H1 (cell line): Measurements from ENCODE around the gene KRTAP12-3. TPM values are rescaled to one million over a fixed set of nuclear protein-coding genes. Genes with fewer than 3 reads are reported as not detected.

Experiments used
- CTCF ChIA-PET: fragments of 300-600 bp; sonication (Branson Sonifier 250); formaldehyde crosslinking; loops from one replicate; lab custom pipeline; 2021; ENCODE audit not compliant: partially characterized antibody; lab: Charles Lee
- POLR2A ChIA-PET: fragments of 300-600 bp; sonication (Branson Sonifier 250); formaldehyde crosslinking; loops from one replicate; lab custom pipeline; 2021; ENCODE audit warnings: inconsistent platforms; ENCODE audit not compliant: partially characterized antibody; lab: Charles Lee
- DNase-seq, 2 experiments: peaks; one replicate each; pipeline versions ENCODE4 v3.0.0 to v3.0.0-alpha.2; 2010 to 2022; ENCODE audit warnings: low spot score in 2 of 2, low read depth in 1 of 2, mixed read lengths in 1 of 2
- FAIRE-seq: peaks from 2 replicates; lab custom pipeline; 2011; peaks lifted over from hg19 to GRCh38; lab: Jason Lieb, UNC
- H2AFZ ChIP-seq: 2 replicates; pipeline ENCODE4 v1.8.1; 2012; ENCODE audit warnings: low read length, inconsistent platforms
- H2AK5ac ChIP-seq: 2 replicates; pipeline ENCODE4 v1.6.1; 2013; ENCODE audit warnings: low read depth, low read length
- H2BK120ac ChIP-seq: replicated peaks from 2 replicates; pipeline ENCODE3; 2013; ENCODE audit warnings: low read depth, low read length, inconsistent platforms
- H2BK12ac ChIP-seq: 2 replicates; pipeline ENCODE4 v1.6.1; 2013; ENCODE audit warnings: low read depth, low read length
- H2BK15ac ChIP-seq: 2 replicates; pipeline ENCODE4 v1.6.1; 2013; ENCODE audit warnings: low read length
- H2BK20ac ChIP-seq: 2 replicates; pipeline ENCODE4 v1.6.1; 2013; ENCODE audit warnings: low read length
- H2BK5ac ChIP-seq: 2 replicates; pipeline ENCODE4 v1.6.1; 2013; ENCODE audit warnings: low read depth, low read length
- H3K14ac ChIP-seq: 2 replicates; pipeline ENCODE4 v1.6.1; 2013; ENCODE audit warnings: inconsistent platforms; ENCODE audit not compliant: insufficient read length
- H3K18ac ChIP-seq: 2 replicates; pipeline ENCODE4 v1.6.1; 2013; ENCODE audit warnings: low read length; ENCODE audit errors: extremely low read depth
- H3K23ac ChIP-seq: 2 replicates; pipeline ENCODE4 v1.6.1; 2013; ENCODE audit warnings: inconsistent platforms; ENCODE audit not compliant: insufficient read length
- H3K23me2 ChIP-seq: 2 replicates; pipeline ENCODE4 v1.6.1; 2013; ENCODE audit warnings: low read depth, low read length
- H3K27ac ChIP-seq: 2 replicates; pipeline ENCODE4 v1.6.1; 2011; ENCODE audit warnings: low read depth, low read length, inconsistent platforms
- H3K27me3 ChIP-seq, 4 experiments: replicated peaks in 1 of 4; 1 replicate in 1 of 4; 2 replicates in 3 of 4; pipeline versions ENCODE4 v1.6.1 to v1.8.1; 2011 to 2013; ENCODE audit warnings: low read length in 3 of 4, mild to moderate bottlenecking in 3 of 4, inconsistent platforms in 2 of 4, mixed read lengths in 2 of 4, moderate library complexity in 1 of 4; ENCODE audit not compliant: control insufficient read depth in 3 of 4, insufficient read depth in 3 of 4; ENCODE audit errors: extremely low read depth in 1 of 4
- H3K36me3 ChIP-seq, 4 experiments: 2 replicates each; pipeline versions ENCODE4 v1.6.1 to v1.8.1; 2011 to 2013; ENCODE audit warnings: mild to moderate bottlenecking in 4 of 4, low read length in 3 of 4, moderate library complexity in 2 of 4, control low read depth in 1 of 4, inconsistent platforms in 1 of 4; ENCODE audit not compliant: insufficient read depth in 4 of 4, control insufficient read depth in 2 of 4
- H3K4ac ChIP-seq: replicated peaks from 2 replicates; pipeline ENCODE3; 2013; ENCODE audit warnings: low read length, low read depth, mixed read lengths, inconsistent platforms; ENCODE audit not compliant: insufficient read length
- H3K4me1 ChIP-seq, 4 experiments: replicated peaks in 1 of 4; 1 replicate in 1 of 4; 2 replicates in 3 of 4; pipeline versions ENCODE4 v1.6.1 to v1.8.1; 2011 to 2013; ENCODE audit warnings: low read length in 3 of 4, inconsistent platforms in 2 of 4, mixed read lengths in 1 of 4; ENCODE audit not compliant: insufficient read depth in 4 of 4, control insufficient read depth in 3 of 4
- H3K4me2 ChIP-seq, 2 experiments: 2 replicates each; pipeline versions ENCODE4 v1.6.1 to v1.8.1; 2011 to 2013; ENCODE audit warnings: low read depth in 2 of 2, low read length in 2 of 2, control low read depth in 1 of 2, inconsistent platforms in 1 of 2, mild to moderate bottlenecking in 1 of 2; ENCODE audit not compliant: insufficient read depth in 1 of 2
- H3K4me3 ChIP-seq, 4 experiments: fragments of 200-600, 300-600 bp in 1 of 4; sonication (generic), shearing (Covaris generic), sonication (Bioruptor Twin) in 1 of 4; 2 replicates each; pipeline versions ENCODE4 v1.5.1 to v1.8.1; 2011 to 2016; ENCODE audit warnings: low read length in 4 of 4, low read depth in 3 of 4, control low read depth in 2 of 4, inconsistent platforms in 2 of 4, mild to moderate bottlenecking in 2 of 4, mixed read lengths in 1 of 4, moderate library complexity in 1 of 4; ENCODE audit not compliant: insufficient read depth in 2 of 4; ENCODE audit errors: extremely low read depth in 1 of 4
- H3K56ac ChIP-seq: replicated peaks from 2 replicates; pipeline ENCODE3; 2013; ENCODE audit warnings: low read depth, mild to moderate bottlenecking, mixed read lengths, low read length, inconsistent platforms; ENCODE audit not compliant: insufficient read length
- H3K79me1 ChIP-seq: 2 replicates; pipeline ENCODE4 v1.6.1; 2013; ENCODE audit warnings: low read depth, low read length, control low read depth
- H3K79me2 ChIP-seq, 2 experiments: 2 replicates each; pipeline versions ENCODE4 v1.6.1 to v1.8.1; 2012 to 2013; ENCODE audit warnings: low read length in 2 of 2, mild to moderate bottlenecking in 2 of 2, inconsistent platforms in 1 of 2; ENCODE audit not compliant: insufficient read depth in 2 of 2, control insufficient read depth in 1 of 2
- H3K9ac ChIP-seq, 4 experiments: replicated peaks in 1 of 4; 1 replicate in 1 of 4; 2 replicates in 3 of 4; pipeline versions ENCODE4 v1.6.1 to v1.8.1; 2011 to 2013; ENCODE audit warnings: low read depth in 3 of 4, low read length in 3 of 4, control low read depth in 2 of 4, mild to moderate bottlenecking in 2 of 4, moderate library complexity in 2 of 4, inconsistent platforms in 1 of 4; ENCODE audit errors: extremely low read depth in 1 of 4
- H3K9me3 ChIP-seq, 2 experiments: 2 replicates each; pipeline versions ENCODE4 v1.6.1 to v1.8.1; 2012 to 2013; ENCODE audit warnings: mild to moderate bottlenecking in 2 of 2, moderate library complexity in 2 of 2, control low read depth in 1 of 2, inconsistent platforms in 1 of 2, low read depth in 1 of 2, low read length in 1 of 2, mixed read lengths in 1 of 2; ENCODE audit not compliant: insufficient read depth in 2 of 2
- H4K20me1 ChIP-seq, 2 experiments: replicated peaks in 1 of 2; 2 replicates each; pipeline versions ENCODE3 to v1.8.1; 2011 to 2013; ENCODE audit warnings: inconsistent platforms in 2 of 2, low read length in 2 of 2, mild to moderate bottlenecking in 1 of 2; ENCODE audit not compliant: insufficient read depth in 2 of 2, control insufficient read depth in 1 of 2
- H4K5ac ChIP-seq: 2 replicates; pipeline ENCODE4 v1.6.1; 2013; ENCODE audit warnings: low read length, low read depth, mixed read lengths, inconsistent platforms; ENCODE audit not compliant: insufficient read length
- H4K8ac ChIP-seq: 2 replicates; pipeline ENCODE4 v1.8.0; 2013; ENCODE audit warnings: mild to moderate bottlenecking, moderate library complexity, low read length, inconsistent platforms; ENCODE audit not compliant: insufficient read depth; ENCODE audit errors: extremely low read depth
- H4K91ac ChIP-seq: replicated peaks from 2 replicates; pipeline ENCODE3; 2013; ENCODE audit warnings: low read length, mixed read lengths, inconsistent platforms; ENCODE audit not compliant: insufficient read length
- BACH1 ChIP-seq: IDR thresholded peaks from 2 replicates; pipeline ENCODE4 v1.6.1; 2012; ENCODE audit warnings: low read length, improper control_type of control experiment
- CBX8 ChIP-seq: fragments of 300-800, 300-1000 bp; sonication (generic); IDR thresholded peaks from 2 replicates; pipeline ENCODE4 v1.7.1; 2016; ENCODE audit warnings: low read depth, low read length, borderline replicate concordance
- CREB1 ChIP-seq: IDR thresholded peaks from 2 replicates; pipeline ENCODE4 v1.6.1; 2012; ENCODE audit warnings: inconsistent platforms
- CTBP2 ChIP-seq: IDR thresholded peaks from 2 replicates; pipeline ENCODE4 v1.7.0; 2011; ENCODE audit warnings: borderline replicate concordance, mild to moderate bottlenecking, moderate library complexity, mixed read lengths, low read length; ENCODE audit not compliant: insufficient read depth, insufficient read length
- EP300 ChIP-seq, 2 experiments: IDR thresholded peaks; 1 replicate in 1 of 2; 2 replicates in 1 of 2; pipeline ENCODE4 v1.6.1; 2011 to 2012; ENCODE audit warnings: low read depth in 2 of 2, low read length in 2 of 2, mild to moderate bottlenecking in 2 of 2, borderline replicate concordance in 1 of 2, inconsistent platforms in 1 of 2, moderate library complexity in 1 of 2
- MAX ChIP-seq: IDR thresholded peaks from 2 replicates; pipeline ENCODE4 v1.6.1; 2012; ENCODE audit warnings: inconsistent platforms
- NRF1 ChIP-seq: IDR thresholded peaks from 2 replicates; pipeline ENCODE4 v1.6.1; 2011; ENCODE audit warnings: mild to moderate bottlenecking, low read depth, low read length, improper control_type of control experiment
- SIX5 ChIP-seq: IDR thresholded peaks from 2 replicates; pipeline ENCODE4 v1.6.1; 2011; ENCODE audit warnings: mild to moderate bottlenecking, low read depth, low read length
- TAF7 ChIP-seq: optimal IDR thresholded peaks from 2 replicates; pipeline ENCODE3; 2011; ENCODE audit warnings: low read depth, mild to moderate bottlenecking, inconsistent platforms, low read length, moderate library complexity, borderline replicate concordance
- WGBS, 2 experiments: shearing (Covaris generic) in 1 of 2; methylation state at CpG; one replicate each; pipeline versions ENCODE4 v1.1.6 to v1.1.7; 2013 to 2015; ENCODE audit warnings: low lambda C conversion rate in 2 of 2, mixed read lengths in 2 of 2, inconsistent platforms in 1 of 2, low coverage in 1 of 2, missing lambda C conversion rate in 1 of 2; ENCODE audit not compliant: insufficient replicate concordance in 2 of 2, insufficient coverage in 1 of 2, insufficient read length in 1 of 2; ENCODE audit errors: extremely low coverage in 1 of 2, missing lambda C conversion rate in 1 of 2; 5-methylcytosine and 5-hydroxymethylcytosine counted together
- polyA plus RNA-seq, 7 experiments: library from polyadenylated mRNA; depleted of rRNA in 3 of 7; stranded (reverse) in 5 of 7; unstranded in 2 of 7; fragments of >200 nt in 5 of 7; fragments of 200-250 nt in 2 of 7; gene quantifications; 1 replicate in 5 of 7; 2 replicates in 1 of 7; 4 replicates in 1 of 7; pipeline versions ENCODE4 v1.2.1 to v1.2.3, GENCODE V29; 2011 to 2013; ENCODE audit warnings: missing spikeins in 2 of 7, mixed read lengths in 2 of 7
- total RNA-seq: library from RNA; stranded (reverse); fragmentation: NEBNext Ultra II Directional; extraction: Animal tissue kit (Norgen Biotek cat#: 25700); gene quantifications from 2 replicates; pipeline ENCODE4 v1.2.1, GENCODE V29; 2021

The KRTAP12-3 gene
- total and polyA plus RNA-seq, 2 of the 8 experiments (the other 6 are each of a cell fraction or from before 2014, with no cell fraction given), result not detected

GRCh38 chr21:44695184-44695583, 37.5 kb downstream of the KRTAP12-3 start:
- H3K36me3 ChIP-seq, result no peaks in the 10 kb centered on the region
- POLR2A ChIA-PET, result interaction anchor here (1.4 to 2.2 kb wide), 2 partner anchors 122 to 178 kb away, joined by 4 read pairs; partner anchors contain the start of gene KRTAP10-4
- no peak overlapping the region for H3K4me2 ChIP-seq
- H2BK20ac ChIP-seq, result no peak overlapping the region
- peak overlapping the region; percentile 62 for H4K91ac ChIP-seq
- no peak overlapping the region for H3K4me3 ChIP-seq
- H4K20me1 ChIP-seq, result no peaks in the 10 kb centered on the region
- no peak overlapping the region for H4K5ac ChIP-seq
- no peak overlapping the region for H3K9ac ChIP-seq
- H2BK120ac ChIP-seq, result no peak overlapping the region
- H3K4ac ChIP-seq, result no peak overlapping the region
- 0 out of 2 replicates have a peak overlapping the region, but pooled peaks have one; percentile 80 for H2BK12ac ChIP-seq
- H2AFZ ChIP-seq, result no peak overlapping the region
- peak overlapping the region; percentile 37; the same call in 1 of the 2 replicates for H2BK15ac ChIP-seq
- H3K23ac ChIP-seq, result no peak overlapping the region
- peaks cover 0 to 4% of the 10 kb centered on the region in 2 experiments; a peak in 1 of 4 replicates for H3K9me3 ChIP-seq
- H3K18ac ChIP-seq, result no peak overlapping the region; the same call in 1 of the 2 replicates
- 73% methylated on average over 8 of the region's 8 CpGs; no CpG with 5 or more reads in 1 of the 2 experiments for WGBS, 2 experiments
- H4K8ac ChIP-seq, result no peak overlapping the region
- H3K14ac ChIP-seq, result no peak overlapping the region
- H3K23me2 ChIP-seq, result no peaks in the 10 kb centered on the region
- H3K27ac ChIP-seq, result no peak overlapping the region
- no peak for TF ChIP-seq EP300 (IDR thresholded peaks at IDR 0.05; ENCODE audit: borderline replicate concordance in 1 of 2, low read depth in 2 of 2, low read length in 2 of 2)
- TF ChIP-seq SIX5, result no peak
- no peak for TF ChIP-seq BACH1
- TF ChIP-seq MAX, result no peak
- TF ChIP-seq TAF7, result no peak
- no peak for TF ChIP-seq CBX8
- TF ChIP-seq CTBP2, result no peak
- TF ChIP-seq CREB1, result no peak
- TF ChIP-seq NRF1, result no peak
- H3K56ac ChIP-seq, result no peak overlapping the region
- CTCF ChIA-PET, result interaction anchor here (0.6 to 3.8 kb wide), 6 partner anchors 9 to 443 kb away, joined by 3 to 13 read pairs (median 4); no protein-coding TSS in a partner anchor
- no peaks in the 10 kb centered on the region for H3K79me2 ChIP-seq
- H2BK5ac ChIP-seq, result 0 out of 2 replicates have a peak overlapping the region, but pooled peaks have one; percentile 2
- H3K27me3 ChIP-seq, result no peaks in the 10 kb centered on the region
- H3K4me1 ChIP-seq, result peaks cover 0 to 30% (median 16%) of the 10 kb centered on the region in 4 experiments; a peak in 6 of 7 replicates
- no peak for DNase-seq
- no peak for FAIRE-seq
- no peak overlapping the region; the same call in 1 of the 2 replicates for H2AK5ac ChIP-seq
- peaks cover 3% of the 10 kb centered on the region; the same call in 1 of the 2 replicates for H3K79me1 ChIP-seq
